ENCODE data around the gene C1orf53.
A peak's percentile ranks its signal among the peaks of the same experiment; 100 is the strongest.

Gene C1orf53

GRCh38 chr1:197919346-197920066 lies 17.1 kb downstream of the C1orf53 start:
- no peak for TF ChIP-seq JUND (IDR thresholded peaks at IDR 0.05; ENCODE audit: low read depth)
- in situ Hi-C loops (cut with HindIII; ENCODE audit: low pct_unique_long_range_greater_than_20kb, low sequenced_read_pairs) = no loop called here

GRCh38 chr1:197920067-197920396 lies 17.6 kb downstream of the C1orf53 start:
- no peak for TF ChIP-seq JUND (IDR thresholded peaks at IDR 0.05; ENCODE audit: low read depth)
- DNase-seq (ENCODE audit: low read depth in 1 of 2, low spot score in 1 of 2) = no peak
- in situ Hi-C loops (cut with HindIII; ENCODE audit: low pct_unique_long_range_greater_than_20kb, low sequenced_read_pairs) = no loop called here

More at GRCh38 chr1:197919346-197920066, 17.1 kb downstream of the C1orf53 start:
- DNase-seq (ENCODE audit: low read depth in 1 of 2, low spot score in 1 of 2) = no peak

- DNase-seq (ENCODE audit: low read depth in 1 of 2, low spot score in 1 of 2) = no peak
- in situ Hi-C loops (cut with HindIII; ENCODE audit: low pct_unique_long_range_greater_than_20kb, low sequenced_read_pairs) = no loop called here
- no peak for TF ChIP-seq JUND (IDR thresholded peaks at IDR 0.05; ENCODE audit: low read depth)
Measured at GRCh38 chr1:197920414-197921117, 18.1 kb downstream of the C1orf53 start.

GRCh38 chr1:197921235-197922069 lies 19.0 kb downstream of the C1orf53 start:
- in situ Hi-C loops (cut with HindIII; ENCODE audit: low pct_unique_long_range_greater_than_20kb, low sequenced_read_pairs) = no loop called here
- no peak for TF ChIP-seq JUND (IDR thresholded peaks at IDR 0.05; ENCODE audit: low read depth)
- no peak for DNase-seq (ENCODE audit: low read depth in 1 of 2, low spot score in 1 of 2)

GRCh38 chr1:197922070-197922390 lies 19.6 kb downstream of the C1orf53 start:
- no peak for TF ChIP-seq JUND (IDR thresholded peaks at IDR 0.05; ENCODE audit: low read depth)
- no peak for DNase-seq (ENCODE audit: low read depth in 1 of 2, low spot score in 1 of 2)
- in situ Hi-C loops (cut with HindIII; ENCODE audit: low pct_unique_long_range_greater_than_20kb, low sequenced_read_pairs) = no loop called here

GRCh38 chr1:197923038-197923437 lies 20.6 kb downstream of the C1orf53 start:
- TF ChIP-seq JUND (IDR thresholded peaks at IDR 0.05; ENCODE audit: low read depth) = no peak
- in situ Hi-C loops (cut with HindIII; ENCODE audit: low pct_unique_long_range_greater_than_20kb, low sequenced_read_pairs) = no loop called here
- DNase-seq (ENCODE audit: low read depth in 1 of 2, low spot score in 1 of 2) = no peak

- in situ Hi-C loops (cut with HindIII; ENCODE audit: low pct_unique_long_range_greater_than_20kb, low sequenced_read_pairs) = no loop called here
- peak; percentile 77 to 78 for DNase-seq (ENCODE audit: low read depth in 1 of 2, low spot score in 1 of 2)
- no peak for TF ChIP-seq JUND (IDR thresholded peaks at IDR 0.05; ENCODE audit: low read depth)
Measured at GRCh38 chr1:197924516-197925123, 22.2 kb downstream of the C1orf53 start.

- TF ChIP-seq JUND (IDR thresholded peaks at IDR 0.05; ENCODE audit: low read depth) = no peak
- in situ Hi-C loops (cut with HindIII; ENCODE audit: low pct_unique_long_range_greater_than_20kb, low sequenced_read_pairs) = no loop called here
- DNase-seq (ENCODE audit: low read depth in 1 of 2, low spot score in 1 of 2) = no peak
Measured at GRCh38 chr1:197927908-197928665, 25.7 kb downstream of the C1orf53 start.

GRCh38 chr1:197928849-197929336 lies 26.5 kb downstream of the C1orf53 start:
- no peak for TF ChIP-seq JUND (IDR thresholded peaks at IDR 0.05; ENCODE audit: low read depth)

GRCh38 chr1:197933016-197933415 lies 30.6 kb downstream of the C1orf53 start:
- in situ Hi-C loops (cut with HindIII; ENCODE audit: low pct_unique_long_range_greater_than_20kb, low sequenced_read_pairs) = no loop called here
- no peak for DNase-seq (ENCODE audit: low read depth in 1 of 2, low spot score in 1 of 2)
- TF ChIP-seq JUND (IDR thresholded peaks at IDR 0.05; ENCODE audit: low read depth) = no peak

More at GRCh38 chr1:197928849-197929336, 26.5 kb downstream of the C1orf53 start:
- in situ Hi-C loops (cut with HindIII; ENCODE audit: low pct_unique_long_range_greater_than_20kb, low sequenced_read_pairs) = no loop called here
- no peak for DNase-seq (ENCODE audit: low read depth in 1 of 2, low spot score in 1 of 2)

GRCh38 chr1:197933647-197934046 lies 31.2 kb downstream of the C1orf53 start:
- in situ Hi-C loops (cut with HindIII; ENCODE audit: low pct_unique_long_range_greater_than_20kb, low sequenced_read_pairs) = no loop called here
- TF ChIP-seq JUND (IDR thresholded peaks at IDR 0.05; ENCODE audit: low read depth) = no peak
- DNase-seq (ENCODE audit: low read depth in 1 of 2, low spot score in 1 of 2) = no peak

GRCh38 chr1:197937381-197937780 lies 35.0 kb downstream of the C1orf53 start:
- in situ Hi-C loops (cut with HindIII; ENCODE audit: low pct_unique_long_range_greater_than_20kb, low sequenced_read_pairs) = no loop called here
- DNase-seq (ENCODE audit: low read depth in 1 of 2, low spot score in 1 of 2) = no peak
- TF ChIP-seq JUND (IDR thresholded peaks at IDR 0.05; ENCODE audit: low read depth) = no peak

Measured in T47D (cell line).